ENCODE measurements around the gene ETV5.

ETV5 gene

GRCh38 chr3:186094696-186095425 lies 14.0 kb downstream of the ETV5 start:
- DNase-seq, result no peak

GRCh38 chr3:186094271-186094670 lies 14.6 kb downstream of the ETV5 start:
- DNase-seq, result no peak

GRCh38 chr3:186093271-186093900 lies 15.5 kb downstream of the ETV5 start:
- no peak for DNase-seq

- no peak for DNase-seq
These were observed 16.4 kb downstream of the ETV5 start for GRCh38 chr3:186092360-186093070.

GRCh38 chr3:186090901-186091300 lies 18.0 kb downstream of the ETV5 start:
- DNase-seq, result no peak

- DNase-seq, result no peak
These were observed 20.6 kb downstream of the ETV5 start for GRCh38 chr3:186088335-186088734.

- DNase-seq, result no peak
These were observed 24.6 kb downstream of the ETV5 start for GRCh38 chr3:186084264-186084663.

- DNase-seq, result no peak
These were observed 25.1 kb downstream of the ETV5 start for GRCh38 chr3:186083746-186084145.

GRCh38 chr3:186082150-186082549 lies 26.7 kb downstream of the ETV5 start:
- DNase-seq, result no peak

- DNase-seq, result no peak
These were observed 27.2 kb downstream of the ETV5 start for GRCh38 chr3:186081678-186082077.

GRCh38 chr3:186080849-186081438 lies 27.9 kb downstream of the ETV5 start:
- no peak for DNase-seq

- no peak for DNase-seq
These were observed 29.0 kb downstream of the ETV5 start for GRCh38 chr3:186079925-186080324.

- DNase-seq, result no peak
These were observed 31.4 kb downstream of the ETV5 start for GRCh38 chr3:186077466-186077865.

GRCh38 chr3:186075931-186076567 lies 32.8 kb downstream of the ETV5 start:
- no peak for DNase-seq

GRCh38 chr3:186075489-186075888 lies 33.4 kb downstream of the ETV5 start:
- no peak for DNase-seq

GRCh38 chr3:186073641-186074040 lies 35.2 kb downstream of the ETV5 start:
- DNase-seq, result no peak

GRCh38 chr3:186070996-186071395 lies 37.9 kb downstream of the ETV5 start:
- DNase-seq, result no peak

- no peak for DNase-seq
These were observed 38.3 kb downstream of the ETV5 start for GRCh38 chr3:186070550-186070949.

- no peak for DNase-seq
These were observed 38.8 kb downstream of the ETV5 start for GRCh38 chr3:186070133-186070532.

GRCh38 chr3:186069199-186069598 lies 39.7 kb downstream of the ETV5 start:
- DNase-seq, result no peak

GRCh38 chr3:186068243-186068552 lies 40.7 kb downstream of the ETV5 start:
- DNase-seq, result no peak

GRCh38 chr3:186067360-186068242 lies 41.3 kb downstream of the ETV5 start:
- no peak for DNase-seq
